GM18909 (cell line): Measurements from ENCODE around the gene RAI14.

Experiments
- ATAC-seq: cut with Tn5 transposase; IDR thresholded peaks from one replicate; pipeline ENCODE4 v1.9.1; 2021; ENCODE audit warnings: mild to moderate bottlenecking; ENCODE audit not compliant: unreplicated experiment, poor library complexity

Gene RAI14

DNA sequence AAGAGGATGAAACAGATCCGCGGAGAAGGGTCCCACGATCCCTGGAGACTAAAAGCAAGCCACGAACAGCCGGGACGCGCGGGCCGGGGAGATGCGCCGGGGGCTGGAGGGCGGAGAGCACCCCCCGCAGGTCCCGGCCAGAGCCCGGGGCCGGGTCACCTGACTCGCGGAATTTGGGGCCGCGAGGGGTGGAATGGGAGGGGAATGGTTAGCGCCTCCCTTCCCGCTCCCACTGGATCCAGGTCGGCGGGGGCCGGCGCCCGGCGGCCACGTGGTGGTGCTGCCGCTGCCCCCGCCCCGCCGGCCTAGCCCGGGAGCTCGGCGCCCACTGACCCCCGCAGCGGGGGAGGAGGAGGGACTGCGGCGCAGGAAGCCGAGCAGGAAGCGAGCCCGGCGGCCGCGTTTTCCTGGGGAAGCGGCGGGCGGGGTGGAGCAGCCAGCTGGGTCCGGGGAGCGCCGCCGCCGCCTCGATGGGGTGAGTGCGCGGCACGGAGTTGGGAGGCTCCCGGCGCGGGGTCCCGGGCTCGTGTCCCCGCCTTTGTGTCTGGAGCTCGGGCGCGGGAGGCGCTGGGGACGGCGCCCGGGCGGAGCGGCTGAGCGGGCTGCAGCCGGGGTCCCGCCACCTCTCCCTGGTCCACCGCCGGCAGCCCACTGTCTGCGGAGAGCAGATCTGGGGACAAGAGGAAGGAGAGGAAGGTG, at the start of gene RAI14:
Gene RAI14 (plus strand): TSS at position 328 of the 699 bp plus-strand sequence. CDS start 30,592 bp downstream, outside the sequence.
- no peak for ATAC-seq

DNA sequence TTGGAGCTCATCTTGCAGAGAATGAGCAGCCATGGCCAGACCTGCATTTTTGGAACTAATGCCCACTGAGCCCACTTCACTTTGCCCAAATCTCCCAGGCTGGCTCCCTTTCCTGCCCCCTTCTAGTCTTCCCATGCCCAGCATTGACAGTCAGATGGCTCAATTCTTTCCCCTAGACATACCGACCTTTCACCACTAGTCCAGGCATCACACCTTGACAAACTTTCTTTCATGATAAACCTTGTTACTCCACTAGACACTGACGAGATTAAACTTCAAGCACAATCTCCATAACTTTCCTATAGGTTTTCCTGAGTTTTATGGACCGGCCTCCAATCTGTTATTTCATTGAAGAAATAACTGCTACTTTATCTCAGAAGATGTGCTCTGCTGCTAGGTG, 47.8 kb upstream of the RAI14 start:
- no peak for ATAC-seq

DNA sequence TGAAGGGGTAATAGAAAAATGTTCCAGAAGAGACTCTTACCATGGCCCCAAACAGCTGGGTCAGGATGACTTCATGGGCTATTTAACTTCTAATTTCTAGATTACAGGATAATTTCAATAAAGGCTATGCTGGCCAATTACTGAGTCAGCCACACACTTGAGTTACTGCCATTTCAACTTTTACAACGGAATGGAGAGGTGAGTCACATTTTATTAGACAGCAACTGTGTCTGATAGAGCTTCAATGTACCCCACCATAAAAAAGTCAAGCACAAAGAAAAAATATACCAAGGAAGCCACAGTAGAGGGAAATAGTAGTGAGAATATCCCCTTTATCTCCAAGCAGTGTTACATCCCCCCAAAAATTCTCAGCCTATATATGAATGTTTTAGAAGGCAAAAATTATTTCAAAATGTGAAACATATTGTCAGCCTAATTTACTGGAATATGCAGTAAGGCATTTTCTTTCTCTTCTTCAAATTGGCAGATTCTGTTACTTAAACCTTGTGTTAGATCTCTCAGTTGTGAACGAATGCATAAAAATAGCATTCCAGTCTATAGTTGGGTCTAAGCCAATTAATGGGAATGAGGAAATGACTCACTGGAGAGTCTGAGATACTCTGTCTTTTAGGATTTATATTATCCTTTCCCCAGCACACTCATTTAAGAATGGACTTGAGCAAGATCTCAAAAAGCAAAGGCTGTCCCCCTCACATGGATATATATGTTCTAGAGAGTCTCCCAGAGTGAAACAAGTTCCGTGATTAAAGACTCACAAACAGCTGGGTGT, 47.1 kb upstream of the RAI14 start:
- ATAC-seq, result no peak

DNA sequence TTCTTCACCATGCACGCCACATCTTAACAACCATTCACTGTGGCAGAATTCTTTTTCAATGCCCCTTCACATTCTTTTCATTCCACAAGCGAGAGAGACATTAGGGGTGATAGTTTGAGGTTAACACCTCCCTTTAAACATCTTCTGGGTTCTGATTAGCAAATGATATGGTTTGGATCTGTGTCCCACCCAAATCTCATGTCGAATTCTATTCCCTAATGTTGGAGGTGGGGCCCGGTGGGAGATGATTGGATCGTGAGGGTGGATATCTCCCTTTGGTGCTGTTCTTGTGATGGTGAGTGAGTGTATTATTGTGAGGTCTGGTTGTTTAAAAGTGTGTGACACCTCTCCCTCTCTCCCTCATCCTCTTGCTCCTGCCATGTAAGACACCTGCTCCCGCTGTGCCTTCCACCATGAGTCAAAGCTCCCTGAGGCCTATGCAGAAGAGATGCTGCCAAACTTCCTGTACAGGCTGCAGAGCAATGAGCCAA, 46.1 kb upstream of the RAI14 start:
- ATAC-seq, result no peak

DNA sequence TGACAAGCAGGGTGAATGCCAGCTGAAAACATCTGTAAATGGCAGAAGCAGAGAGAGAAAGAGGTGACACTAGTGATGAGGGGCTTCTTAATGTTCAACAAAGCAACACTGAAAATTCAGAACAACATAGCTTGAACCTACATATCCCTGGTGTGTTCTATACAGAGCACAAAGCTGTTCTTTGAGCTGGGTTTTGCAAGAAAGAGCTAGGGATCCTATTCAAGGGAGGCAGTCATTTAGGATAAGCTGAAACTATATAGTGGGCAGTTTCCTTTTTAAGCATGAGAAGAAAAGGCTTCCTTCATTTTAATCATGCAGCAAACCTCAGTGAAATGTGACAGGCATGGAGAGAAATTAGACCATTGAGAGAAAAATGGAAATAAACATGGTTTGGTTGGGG, 45.6 kb upstream of the RAI14 start:
- no peak for ATAC-seq

DNA sequence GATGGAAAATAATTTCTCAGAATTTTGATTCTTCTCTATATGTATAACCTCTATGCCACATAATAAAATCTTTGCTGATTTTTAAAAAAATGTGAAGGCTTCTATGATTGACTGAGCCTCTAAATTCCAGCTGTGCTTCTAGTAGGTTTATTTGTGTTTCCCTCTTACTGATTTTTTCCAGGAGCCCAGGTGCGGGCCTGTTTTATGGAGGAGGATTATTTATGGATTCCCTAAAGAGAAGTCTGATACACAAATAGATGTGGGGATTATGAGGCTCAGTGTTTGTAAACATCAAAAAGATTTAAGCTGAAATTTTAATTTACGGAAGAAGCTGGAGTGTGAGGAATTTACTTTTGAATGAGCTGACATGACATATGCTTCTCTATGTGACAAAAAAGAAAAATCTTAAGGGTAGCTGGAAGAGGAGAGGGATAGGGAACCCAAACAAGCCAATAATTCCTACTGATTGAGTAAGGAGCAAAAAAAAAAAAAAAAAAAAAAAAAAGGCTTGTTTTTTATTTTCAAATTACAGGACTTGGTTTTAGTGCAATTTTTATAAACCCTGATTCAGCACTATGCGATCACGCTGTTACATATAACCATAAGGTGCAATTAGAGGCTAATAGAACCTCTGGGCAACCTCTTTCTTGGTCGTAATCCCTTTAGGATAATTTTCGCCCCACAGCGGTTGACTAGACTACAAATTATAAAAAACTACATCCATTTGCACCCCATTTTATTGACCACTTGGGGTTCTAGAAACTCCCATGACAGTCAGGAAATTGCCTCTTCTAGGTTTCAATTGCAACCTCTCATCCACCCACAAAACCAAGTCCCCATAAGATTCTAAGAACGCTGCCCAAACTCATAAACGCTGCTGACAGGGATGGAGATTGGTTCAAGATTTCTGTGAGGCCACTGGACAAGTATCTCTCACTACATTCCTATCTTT, 44.4 kb upstream of the RAI14 start:
- no peak for ATAC-seq

DNA sequence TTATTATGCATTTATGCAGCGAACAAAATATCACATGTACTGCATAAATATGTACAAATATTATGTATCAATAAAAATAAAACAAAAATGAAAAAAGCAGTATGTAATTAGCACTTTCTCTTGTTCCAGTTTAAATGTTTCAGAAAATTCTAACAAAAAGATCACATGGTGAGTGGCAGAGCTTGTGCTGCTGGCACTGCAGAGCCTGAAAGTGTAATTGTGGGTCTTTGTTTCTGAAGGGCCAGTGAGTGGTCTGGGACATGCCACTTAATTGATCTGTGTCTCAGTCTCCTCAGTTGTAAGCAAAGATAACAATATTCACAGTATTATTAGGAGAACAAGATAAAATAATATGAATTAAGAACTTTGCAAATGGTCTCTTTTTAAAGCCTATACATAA, 39.5 kb upstream of the RAI14 start:
- ATAC-seq, result no peak

DNA sequence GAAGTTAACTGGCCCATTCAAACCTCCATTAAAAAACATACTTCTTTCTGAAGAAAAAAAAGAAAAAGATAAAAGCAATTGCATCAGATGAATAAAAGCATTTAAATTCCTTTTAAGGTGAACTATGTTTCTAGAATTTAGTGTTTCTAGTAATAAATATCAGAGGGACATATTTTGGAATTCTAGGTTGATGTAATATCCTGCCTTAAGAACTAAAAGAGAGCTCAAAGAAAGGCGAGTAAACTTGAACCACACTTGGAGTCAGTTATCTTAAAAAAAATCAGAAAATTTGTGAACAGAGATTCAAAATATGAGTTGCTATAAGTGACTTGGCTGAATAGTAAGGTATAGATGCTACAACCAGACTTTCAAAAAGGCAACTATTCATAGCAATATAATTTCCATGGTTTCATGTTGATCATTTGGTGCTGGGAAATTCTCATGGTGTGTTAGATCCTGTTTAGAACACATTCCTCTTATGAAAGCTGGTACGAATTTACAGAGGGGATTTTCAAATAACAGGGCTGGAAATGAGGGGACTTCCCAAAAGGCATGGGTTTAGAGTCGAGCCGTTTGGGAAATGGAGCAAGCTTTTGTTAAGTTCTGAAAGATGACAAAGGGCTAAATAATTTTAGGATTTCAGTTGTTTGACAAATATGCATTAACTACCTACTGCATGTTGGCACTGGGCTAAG, 37.6 kb upstream of the RAI14 start:
- ATAC-seq, result no peak

DNA sequence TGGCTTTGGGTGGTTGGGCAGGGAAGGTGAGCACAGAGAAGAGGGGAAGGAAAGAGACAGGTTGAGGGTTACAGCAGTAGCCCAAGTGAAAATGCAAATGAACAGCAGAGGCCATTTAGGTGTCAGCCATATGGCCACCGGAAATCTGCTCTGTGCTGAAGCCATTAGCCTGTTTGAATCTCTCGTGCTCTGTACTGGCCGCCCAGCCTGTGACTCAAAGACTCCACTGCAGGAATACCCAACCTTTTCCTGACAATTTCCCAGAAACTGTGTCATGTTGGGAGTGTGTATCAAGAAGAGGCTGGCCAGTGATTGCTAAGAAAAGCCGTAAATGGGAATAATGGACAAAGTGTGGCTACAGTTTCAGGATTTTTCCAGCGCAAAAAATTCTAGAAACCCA, 35.9 kb upstream of the RAI14 start:
- no peak for ATAC-seq

DNA sequence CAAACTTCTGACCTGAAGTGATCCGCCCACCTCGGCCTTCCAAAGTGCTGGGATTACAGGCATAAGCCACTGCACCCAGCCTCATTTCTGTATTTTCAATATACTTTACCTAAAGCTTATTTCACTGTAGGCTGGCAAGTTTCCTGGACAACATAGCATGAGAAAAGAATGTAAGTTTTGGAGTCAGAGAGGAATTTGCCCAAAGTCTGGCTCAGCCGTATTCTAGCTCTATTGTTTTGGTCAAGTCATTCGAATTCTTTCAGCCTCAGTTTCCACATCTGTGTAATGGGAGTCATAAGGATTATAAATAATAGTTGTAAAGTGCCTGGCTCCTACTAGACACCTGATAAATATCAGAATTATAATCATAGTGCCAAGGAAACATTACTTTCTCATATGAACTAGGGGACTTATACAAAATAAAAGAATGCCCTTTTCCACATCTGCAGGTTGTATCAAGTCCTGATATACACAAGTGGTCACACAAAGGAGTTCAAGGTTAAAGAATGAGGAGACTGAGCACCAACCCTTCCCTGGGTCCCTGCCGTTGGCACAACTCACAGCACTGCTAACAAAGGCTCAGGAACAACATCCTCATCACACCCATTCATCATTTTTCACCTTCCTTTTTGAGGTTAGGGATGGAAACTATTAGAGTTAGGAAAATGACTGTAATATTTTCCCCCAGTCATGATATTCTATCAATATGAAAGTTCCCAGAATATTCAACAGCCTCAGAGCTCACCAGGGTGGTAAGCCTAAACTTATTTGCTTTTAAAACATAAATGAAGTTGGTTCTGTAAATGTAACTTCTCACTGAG, 34.6 kb upstream of the RAI14 start:
- ATAC-seq, result no peak

DNA sequence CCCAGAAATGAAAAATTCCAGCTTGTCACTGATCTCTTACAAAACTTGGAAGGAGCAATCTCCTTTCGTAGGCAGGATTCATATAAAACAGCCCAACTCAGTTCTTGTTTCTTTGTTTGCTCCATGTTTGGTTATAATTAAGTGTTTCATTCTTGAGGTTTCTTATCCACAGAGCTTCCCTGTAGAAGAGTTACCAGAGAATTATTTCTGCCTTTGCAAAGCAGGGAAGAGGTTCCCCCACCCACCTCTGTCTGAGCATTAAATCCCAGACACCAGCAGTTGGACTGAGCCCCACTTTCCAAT, 34.1 kb upstream of the RAI14 start:
- no peak for ATAC-seq

DNA sequence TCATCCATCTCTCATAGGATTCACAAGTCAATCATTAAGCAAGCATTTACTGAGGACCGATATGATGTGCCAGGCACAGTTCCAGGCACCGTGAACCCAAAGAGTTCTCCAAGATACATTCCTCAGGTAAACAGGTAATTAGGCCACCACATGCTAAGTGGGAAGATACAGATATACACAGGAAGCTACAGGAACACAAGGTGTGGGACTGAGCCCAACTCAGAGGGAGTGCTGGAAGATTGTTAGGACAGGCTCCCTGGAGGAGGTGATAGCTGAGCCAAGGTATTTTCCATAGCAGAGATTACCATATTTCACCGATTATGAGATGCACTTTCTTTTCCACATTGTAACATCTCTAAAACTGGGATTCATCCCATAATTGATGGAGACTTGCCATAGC, 31.4 kb upstream of the RAI14 start:
- no peak for ATAC-seq

DNA sequence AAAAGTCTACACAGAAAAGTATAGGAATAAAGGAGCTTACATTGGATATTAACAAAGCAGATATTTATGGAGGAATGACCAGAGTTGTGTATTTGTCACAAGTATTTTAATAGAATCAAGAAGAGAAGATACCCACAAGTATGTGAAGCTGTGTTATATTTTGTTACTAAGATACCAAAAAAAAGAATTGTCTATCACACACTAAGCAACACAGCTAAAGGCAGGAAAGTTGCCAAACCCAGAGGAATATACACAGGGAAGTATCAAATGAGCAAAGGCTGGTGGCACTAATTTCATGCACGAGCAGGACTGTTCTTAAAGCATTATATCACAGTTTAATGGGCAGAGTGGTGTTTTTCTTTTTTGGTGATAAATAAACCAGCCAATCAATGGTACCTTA, 30.9 kb upstream of the RAI14 start:
- ATAC-seq, result no peak

DNA sequence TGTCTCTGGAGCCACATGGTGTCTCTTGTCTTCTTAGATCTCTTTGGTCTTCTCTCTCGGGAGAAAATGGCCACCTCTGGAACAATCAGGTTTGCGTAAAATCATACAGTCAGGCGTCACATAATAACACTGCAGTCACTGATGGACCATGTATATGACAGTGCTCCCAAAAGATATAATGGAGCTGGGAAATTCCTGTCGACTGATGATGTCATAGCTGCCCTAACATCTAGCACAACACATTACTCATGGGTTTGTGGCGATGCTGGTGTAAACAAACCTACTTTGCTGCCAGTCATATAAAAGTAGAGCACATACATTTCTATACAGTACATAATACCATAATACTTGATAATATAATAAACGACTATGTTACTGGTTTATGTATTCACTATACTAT, 30.1 kb upstream of the RAI14 start:
- no peak for ATAC-seq

DNA sequence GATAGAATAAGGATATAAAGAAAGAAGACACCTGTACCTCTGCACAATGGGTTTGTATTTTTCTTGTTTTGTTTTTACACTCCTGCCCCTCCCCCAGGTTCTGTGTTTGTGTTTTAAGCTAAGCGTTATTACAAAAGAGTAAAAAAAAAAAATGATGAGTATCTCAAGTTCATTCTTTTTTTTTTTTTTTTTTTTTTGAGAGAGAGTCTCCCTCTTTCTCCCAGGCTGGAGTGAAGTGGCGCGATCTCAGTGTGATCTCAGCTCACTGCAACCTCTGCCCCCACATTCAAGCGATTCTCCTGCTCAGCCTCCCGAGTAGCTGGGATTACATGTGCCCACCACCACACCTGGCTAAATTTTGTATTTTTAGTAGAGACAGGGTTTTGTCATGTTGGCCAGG, 29.4 kb upstream of the RAI14 start:
- ATAC-seq, result no peak

DNA sequence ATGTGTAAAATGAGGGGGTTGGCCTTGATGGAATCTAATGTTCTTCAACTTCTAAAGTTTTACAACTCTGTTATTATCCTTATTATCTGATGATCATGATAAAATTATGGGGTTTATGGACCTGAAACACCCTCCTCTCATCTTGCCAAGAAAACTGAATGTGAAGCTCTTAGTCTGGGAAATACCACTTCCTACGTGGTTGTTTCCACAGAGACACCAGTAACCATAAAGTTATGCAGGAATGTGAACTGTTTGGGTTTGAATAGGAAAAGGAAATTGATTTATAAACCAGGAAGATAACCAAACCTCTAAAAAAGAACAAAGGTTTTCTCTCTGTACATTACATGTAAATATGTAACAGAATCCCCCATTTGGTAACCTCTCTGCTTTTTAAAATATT, 28.3 kb upstream of the RAI14 start:
- ATAC-seq, result no peak

DNA sequence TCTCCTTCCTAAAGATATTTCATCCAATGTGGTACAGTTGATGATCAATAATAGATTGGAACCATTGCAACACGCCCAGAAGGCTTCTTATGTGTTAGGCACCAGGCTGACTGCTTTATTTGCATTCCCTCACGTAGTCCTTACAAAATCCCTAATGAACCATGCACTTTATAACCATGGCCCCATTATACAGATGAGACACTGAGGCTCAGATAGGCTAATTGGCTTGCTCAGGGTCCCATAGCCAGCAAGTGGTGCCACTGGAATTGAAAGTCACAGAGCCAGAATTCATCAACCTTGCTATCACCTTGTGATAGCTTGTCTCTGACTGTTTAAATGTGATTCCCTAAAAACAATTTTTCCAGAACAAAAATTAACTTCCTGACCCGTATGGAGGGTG, 27.8 kb upstream of the RAI14 start:
- ATAC-seq, result no peak

DNA sequence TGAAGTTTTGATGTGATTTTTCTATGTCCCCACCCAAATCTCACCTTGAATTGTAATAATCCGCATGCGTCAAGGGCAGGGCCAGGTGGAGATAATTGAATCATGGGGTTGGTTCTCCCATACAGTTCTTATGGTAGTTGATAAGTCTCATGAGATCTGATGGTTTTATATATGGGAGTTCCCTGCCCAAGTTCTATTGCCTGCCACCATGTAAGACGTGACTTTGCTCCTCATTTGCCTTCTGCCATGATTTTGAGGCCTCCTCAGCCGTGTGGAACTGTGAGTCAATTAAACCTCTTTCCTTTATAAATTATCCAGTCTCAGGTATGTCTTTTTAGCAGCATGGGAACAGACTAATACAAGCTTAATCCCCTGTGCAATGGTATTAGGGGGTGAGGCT, 25.5 kb upstream of the RAI14 start:
- no peak for ATAC-seq

DNA sequence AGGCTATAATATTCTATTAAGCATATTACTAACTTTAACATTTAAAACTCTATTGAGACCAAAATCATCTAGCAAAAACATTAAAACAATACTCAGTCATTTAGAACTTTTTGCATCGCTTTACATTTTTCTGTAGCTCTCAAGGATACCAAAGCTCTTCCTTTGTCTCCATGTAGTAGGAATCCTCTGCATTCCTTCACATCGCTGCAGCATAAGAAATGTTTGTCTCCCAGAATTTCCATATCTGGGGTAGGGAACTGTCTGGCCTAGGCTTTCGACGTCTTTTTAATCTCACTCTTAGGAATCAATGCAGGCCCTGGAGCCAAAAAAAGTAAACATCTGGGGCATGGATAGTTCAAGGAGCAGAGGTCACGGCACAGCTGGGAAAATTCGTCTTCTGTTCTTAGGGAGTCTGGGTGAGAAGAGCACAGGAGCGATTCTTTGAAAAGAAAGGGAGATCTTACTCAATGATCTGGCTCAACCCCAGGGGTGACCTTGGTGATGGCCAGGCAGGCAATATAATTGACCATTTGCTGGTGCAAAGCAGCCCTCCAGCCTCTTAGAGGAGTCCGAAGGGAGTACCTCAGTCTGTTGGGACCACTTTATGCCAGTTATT, 23.2 kb upstream of the RAI14 start:
- ATAC-seq, result no peak
